ENCODE results near the gene SLC9A9. TPM values are rescaled to one million over a fixed set of nuclear protein-coding genes. Genes with fewer than 3 reads are reported as not detected.

The SLC9A9 gene
- total RNA-seq, 1 experiment from 2014 or later, result not detected

DNA sequence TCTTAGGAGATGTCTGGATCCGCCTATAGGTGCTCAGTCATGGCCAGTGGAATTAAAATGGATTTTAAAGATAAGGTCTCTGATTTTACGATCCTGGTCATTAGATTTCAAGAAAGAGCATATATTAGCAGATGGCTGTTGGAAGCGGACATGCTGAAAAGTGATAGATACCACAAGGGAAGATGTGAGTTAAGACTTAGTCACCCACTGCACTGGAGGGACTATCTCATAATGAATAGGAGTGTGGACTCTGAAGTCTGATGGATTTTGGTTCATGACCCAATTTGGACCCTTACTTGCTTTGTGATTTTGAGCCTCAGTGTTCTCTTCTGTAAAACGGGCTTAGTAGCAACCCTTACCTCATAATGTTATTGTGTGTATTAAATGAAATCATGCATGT is 514.0 kb downstream of the SLC9A9 start:
- no peaks in the 10 kb centered on the region for H3K36me3 Mint-ChIP-seq (ENCODE audit: insufficient read depth, unreplicated experiment)
- H3K4me1 Mint-ChIP-seq (ENCODE audit: low read depth, unreplicated experiment), result no peaks in the 10 kb centered on the region
- DNase-seq, result no peak
- no peaks in the 10 kb centered on the region for H3K4me1 ChIP-seq
- H3K36me3 ChIP-seq (ENCODE audit: control insufficient read depth, insufficient read depth, low read length), result no peaks in the 10 kb centered on the region
- no peaks in the 10 kb centered on the region for H3K9me3 ChIP-seq
- TF ChIP-seq, protein P1, sequence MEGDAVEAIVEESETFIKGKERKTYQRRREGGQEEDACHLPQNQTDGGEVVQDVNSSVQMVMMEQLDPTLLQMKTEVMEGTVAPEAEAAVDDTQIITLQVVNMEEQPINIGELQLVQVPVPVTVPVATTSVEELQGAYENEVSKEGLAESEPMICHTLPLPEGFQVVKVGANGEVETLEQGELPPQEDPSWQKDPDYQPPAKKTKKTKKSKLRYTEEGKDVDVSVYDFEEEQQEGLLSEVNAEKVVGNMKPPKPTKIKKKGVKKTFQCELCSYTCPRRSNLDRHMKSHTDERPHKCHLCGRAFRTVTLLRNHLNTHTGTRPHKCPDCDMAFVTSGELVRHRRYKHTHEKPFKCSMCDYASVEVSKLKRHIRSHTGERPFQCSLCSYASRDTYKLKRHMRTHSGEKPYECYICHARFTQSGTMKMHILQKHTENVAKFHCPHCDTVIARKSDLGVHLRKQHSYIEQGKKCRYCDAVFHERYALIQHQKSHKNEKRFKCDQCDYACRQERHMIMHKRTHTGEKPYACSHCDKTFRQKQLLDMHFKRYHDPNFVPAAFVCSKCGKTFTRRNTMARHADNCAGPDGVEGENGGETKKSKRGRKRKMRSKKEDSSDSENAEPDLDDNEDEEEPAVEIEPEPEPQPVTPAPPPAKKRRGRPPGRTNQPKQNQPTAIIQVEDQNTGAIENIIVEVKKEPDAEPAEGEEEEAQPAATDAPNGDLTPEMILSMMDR (IDR thresholded peaks at IDR 0.05; ENCODE audit: insufficient read depth in 1 of 2, low read depth in 1 of 2, low read length in 1 of 2, severe bottlenecking in 1 of 2, unreplicated experiment in 1 of 2), result no peak
- H3K9me3 Mint-ChIP-seq (ENCODE audit: unreplicated experiment), result no peaks in the 10 kb centered on the region
- CTCF ChIA-PET, result no interaction called here
- no peak overlapping the region for H3K4me3 Mint-ChIP-seq (ENCODE audit: unreplicated experiment)
- no peak overlapping the region for H3K27ac Mint-ChIP-seq (ENCODE audit: unreplicated experiment)
- no peaks in the 10 kb centered on the region for H3K27me3 ChIP-seq (replicated peaks; ENCODE audit: control insufficient read depth, insufficient read depth, low read length)
- POLR2A ChIA-PET, result no interaction called here
- intact Hi-C loops (cut with micrococcal nuclease; ENCODE audit: unreplicated experiment), result no loop called here
- H3K4me3 ChIP-seq (ENCODE audit: low read depth, low read length), result no peak overlapping the region
- peaks cover 11% of the 10 kb centered on the region for H3K27me3 Mint-ChIP-seq (ENCODE audit: insufficient read depth, unreplicated experiment)
- BruUV-seq (replicated peaks), result no TSS peak

DNA sequence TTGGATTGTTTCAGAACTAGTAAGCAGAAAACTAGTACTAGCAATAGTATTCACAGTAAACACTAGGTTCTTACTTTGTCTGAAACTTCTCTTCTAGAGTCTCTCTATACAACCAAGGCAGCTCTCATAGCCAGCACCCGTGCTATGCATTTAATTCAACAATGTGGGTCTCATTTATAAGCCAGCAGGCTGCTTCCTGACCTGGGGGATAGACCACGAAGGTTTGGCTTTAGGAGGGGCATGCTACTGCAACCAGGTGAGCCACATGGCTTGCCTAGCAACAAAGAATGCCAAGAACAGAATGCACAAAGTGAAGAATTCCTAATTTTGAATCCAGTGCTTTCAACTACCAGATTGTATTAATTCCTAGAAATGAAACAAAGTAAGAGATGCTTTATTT is 514.9 kb downstream of the SLC9A9 start:
- DNase-seq, result no peak

DNA sequence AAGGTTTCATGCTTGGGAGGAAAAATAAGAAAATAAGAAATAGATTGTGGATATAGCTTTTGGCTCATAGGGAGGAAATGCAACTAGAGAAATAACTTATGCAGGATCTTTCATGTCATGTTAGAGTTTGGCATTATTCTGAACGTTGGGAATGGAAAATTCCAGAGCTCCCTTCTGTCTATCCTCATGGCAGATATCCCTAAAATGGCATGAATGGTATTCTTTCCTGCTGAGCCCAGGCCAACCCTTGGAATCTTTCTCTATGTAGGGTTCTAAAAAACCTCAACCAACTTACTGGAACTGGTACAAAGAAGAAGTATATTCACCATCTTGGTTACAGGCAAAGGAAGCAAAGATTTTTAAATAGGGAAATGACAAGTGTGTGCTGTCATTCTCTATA is 516.2 kb downstream of the SLC9A9 start:
- Histone ChIP-seq H3K27me3 (replicated peaks; ENCODE audit: control insufficient read depth, insufficient read depth, low read length) (no peaks in the 10 kb centered on the region), H3K9me3 (no peaks in the 10 kb centered on the region), H3K36me3 (ENCODE audit: control insufficient read depth, insufficient read depth, low read length) (no peaks in the 10 kb centered on the region), H3K4me1 (no peaks in the 10 kb centered on the region), H3K4me3 (ENCODE audit: low read depth, low read length) (no peak overlapping the region)
- H3K4me3 Mint-ChIP-seq (ENCODE audit: unreplicated experiment), result no peak overlapping the region
- POLR2A ChIA-PET, result no interaction called here
- TF ChIP-seq, protein P1 (IDR thresholded peaks at IDR 0.05; ENCODE audit: insufficient read depth in 1 of 2, low read depth in 1 of 2, low read length in 1 of 2, severe bottlenecking in 1 of 2, unreplicated experiment in 1 of 2), result no peak
- DNase-seq, result no peak
- intact Hi-C loops (cut with micrococcal nuclease; ENCODE audit: unreplicated experiment), result no loop called here
- peaks cover 15% of the 10 kb centered on the region for H3K27me3 Mint-ChIP-seq (ENCODE audit: insufficient read depth, unreplicated experiment)
- BruUV-seq (replicated peaks), result no TSS peak
- no peaks in the 10 kb centered on the region for H3K9me3 Mint-ChIP-seq (ENCODE audit: unreplicated experiment)
- CTCF ChIA-PET, result no interaction called here
- H3K27ac Mint-ChIP-seq (ENCODE audit: unreplicated experiment), result no peak overlapping the region
- no peaks in the 10 kb centered on the region for H3K36me3 Mint-ChIP-seq (ENCODE audit: insufficient read depth, unreplicated experiment)
- H3K4me1 Mint-ChIP-seq (ENCODE audit: low read depth, unreplicated experiment), result no peaks in the 10 kb centered on the region

More for the DNA sequence above, 514.9 kb downstream of the SLC9A9 start:
- H3K27me3 ChIP-seq (replicated peaks; ENCODE audit: control insufficient read depth, insufficient read depth, low read length), result no peaks in the 10 kb centered on the region
- peaks cover 15% of the 10 kb centered on the region for H3K27me3 Mint-ChIP-seq (ENCODE audit: insufficient read depth, unreplicated experiment)
- intact Hi-C loops (cut with micrococcal nuclease; ENCODE audit: unreplicated experiment), result no loop called here
- H3K4me1 ChIP-seq, result no peaks in the 10 kb centered on the region
- CTCF ChIA-PET, result no interaction called here
- TF ChIP-seq, protein P1 (IDR thresholded peaks at IDR 0.05; ENCODE audit: insufficient read depth in 1 of 2, low read depth in 1 of 2, low read length in 1 of 2, severe bottlenecking in 1 of 2, unreplicated experiment in 1 of 2), result no peak
- no peak overlapping the region for H3K4me3 ChIP-seq (ENCODE audit: low read depth, low read length)
- no TSS peak for BruUV-seq (replicated peaks)
- POLR2A ChIA-PET, result interaction anchor here (0.5 kb wide), 1 partner anchor 83 kb away, joined by 4 read pairs; no protein-coding TSS in a partner anchor
- H3K27ac Mint-ChIP-seq (ENCODE audit: unreplicated experiment), result no peak overlapping the region
- no peaks in the 10 kb centered on the region for H3K36me3 Mint-ChIP-seq (ENCODE audit: insufficient read depth, unreplicated experiment)
- no peaks in the 10 kb centered on the region for H3K9me3 ChIP-seq
- no peaks in the 10 kb centered on the region for H3K9me3 Mint-ChIP-seq (ENCODE audit: unreplicated experiment)
- no peak overlapping the region for H3K4me3 Mint-ChIP-seq (ENCODE audit: unreplicated experiment)
- H3K36me3 ChIP-seq (ENCODE audit: control insufficient read depth, insufficient read depth, low read length), result no peaks in the 10 kb centered on the region
- no peaks in the 10 kb centered on the region for H3K4me1 Mint-ChIP-seq (ENCODE audit: low read depth, unreplicated experiment)
